ENCODE measurements around the gene HSPBP1.

Gene HSPBP1

GRCh38 chr19:55301459-55302317 lies 21.8 kb upstream of the HSPBP1 start (continued):
- TF ChIP-seq ZNF514 (tag by site-specific recombination; IDR thresholded peaks at IDR 0.05): no peak
- TF ChIP-seq HOXA7 (CRISPR knock-in tag; IDR thresholded peaks at IDR 0.05; ENCODE audit: borderline replicate concordance): no peak
- peak; percentile 79 for TF ChIP-seq ZFHX2 (tag by site-specific recombination; conservative IDR thresholded peaks at IDR 0.05)
- TF ChIP-seq ZNF133 (tag by site-specific recombination; IDR thresholded peaks at IDR 0.05): no peak
- no peak for TF ChIP-seq ZNF248 (tag by site-specific recombination; IDR thresholded peaks at IDR 0.05)
- TF ChIP-seq ZNF654 (tag by site-specific recombination; IDR thresholded peaks at IDR 0.05; ENCODE audit: low read depth): peak; percentile 24
- peak; percentile 35; the same call in 1 of the 2 replicates for TF ChIP-seq GLIS1 (tag by site-specific recombination; IDR thresholded peaks at IDR 0.05)
- TF ChIP-seq YY1 (tag by site-specific recombination; IDR thresholded peaks at IDR 0.05): no peak
- TF ChIP-seq KLF17 (tag by site-specific recombination; IDR thresholded peaks at IDR 0.05): no peak
- 0 out of 2 replicates have a peak, but pooled peaks have one; percentile 16 for TF ChIP-seq ZNF660 (tag by site-specific recombination; IDR thresholded peaks at IDR 0.05)
- peak; percentile 92 for TF ChIP-seq PATZ1 (tag by site-specific recombination; IDR thresholded peaks at IDR 0.05)
- TF ChIP-seq ZNF266 (tag by site-specific recombination; IDR thresholded peaks at IDR 0.05; ENCODE audit: low read depth): no peak

- Histone ChIP-seq H3K36me3 (ENCODE audit: control insufficient read depth in 2 of 2, insufficient read depth in 1 of 2, low read length in 2 of 2) (peaks cover 5 to 52% of the 10 kb centered on the region in 2 experiments; a peak in 2 of 3 replicates), H3K9me3 (ENCODE audit: control insufficient read depth, insufficient read depth, low read depth, low read length) (no peaks in the 10 kb centered on the region), H3K4me3 (ENCODE audit: low read depth, low read length) (no peak overlapping the region), H3K4me1 (ENCODE audit: control insufficient read depth, insufficient read depth, low read length) (peaks cover 3% of the 10 kb centered on the region; the same call in 1 of the 2 replicates), H3K27ac (ENCODE audit: extremely low read depth, low read depth, low read length) (no peak overlapping the region)
- TF ChIP-seq ZNF341 (tag by site-specific recombination; IDR thresholded peaks at IDR 0.05; ENCODE audit: low read depth) (peak; percentile 72; the same call in 1 of the 2 replicates), ZBTB17 (tag by site-specific recombination; IDR thresholded peaks at IDR 0.05) (0 out of 2 replicates have a peak, but pooled peaks have one; percentile 11), PRDM4 (tag by site-specific recombination; IDR thresholded peaks at IDR 0.05) (0 out of 2 replicates have a peak, but pooled peaks have one; percentile 9), ZNF585B (tag by site-specific recombination; IDR thresholded peaks at IDR 0.05) (no peak)
- CTCF ChIA-PET: interaction anchor here (0.5 to 4.1 kb wide), 45 partner anchors 9 to 901 kb away, joined by 3 to 62 read pairs (median 5); partner anchors contain the start of genes DNAAF3, FIZ1, KMT5C and PTPRH
- POLR2A ChIA-PET: interaction anchor here (0.6 to 4.0 kb wide), 11 partner anchors 20 to 157 kb away, joined by 3 to 18 read pairs (median 4); partner anchors contain the start of genes HSPBP1, KMT5C and UBE2S
These were observed 21.1 kb upstream of the HSPBP1 start for GRCh38 chr19:55300886-55301458.

Data from HEK293 (cell line).